NCI-H2107 treated with DMSO at 0.1 percent for 48 hours (cell line): ENCODE data around the gene GPSM1.
"Not testable (repeated sequence)": the region's sequence is repeated elsewhere in the genome, so short reads cannot be mapped to it uniquely, and the experiment has no call there.

ENCODE experiments used
- DNase-seq: peaks from one replicate; lab custom pipeline; 2025; ENCODE audit not compliant: unreplicated experiment; lab: John Stamatoyannopoulos, UW

GPSM1 gene

DNA sequence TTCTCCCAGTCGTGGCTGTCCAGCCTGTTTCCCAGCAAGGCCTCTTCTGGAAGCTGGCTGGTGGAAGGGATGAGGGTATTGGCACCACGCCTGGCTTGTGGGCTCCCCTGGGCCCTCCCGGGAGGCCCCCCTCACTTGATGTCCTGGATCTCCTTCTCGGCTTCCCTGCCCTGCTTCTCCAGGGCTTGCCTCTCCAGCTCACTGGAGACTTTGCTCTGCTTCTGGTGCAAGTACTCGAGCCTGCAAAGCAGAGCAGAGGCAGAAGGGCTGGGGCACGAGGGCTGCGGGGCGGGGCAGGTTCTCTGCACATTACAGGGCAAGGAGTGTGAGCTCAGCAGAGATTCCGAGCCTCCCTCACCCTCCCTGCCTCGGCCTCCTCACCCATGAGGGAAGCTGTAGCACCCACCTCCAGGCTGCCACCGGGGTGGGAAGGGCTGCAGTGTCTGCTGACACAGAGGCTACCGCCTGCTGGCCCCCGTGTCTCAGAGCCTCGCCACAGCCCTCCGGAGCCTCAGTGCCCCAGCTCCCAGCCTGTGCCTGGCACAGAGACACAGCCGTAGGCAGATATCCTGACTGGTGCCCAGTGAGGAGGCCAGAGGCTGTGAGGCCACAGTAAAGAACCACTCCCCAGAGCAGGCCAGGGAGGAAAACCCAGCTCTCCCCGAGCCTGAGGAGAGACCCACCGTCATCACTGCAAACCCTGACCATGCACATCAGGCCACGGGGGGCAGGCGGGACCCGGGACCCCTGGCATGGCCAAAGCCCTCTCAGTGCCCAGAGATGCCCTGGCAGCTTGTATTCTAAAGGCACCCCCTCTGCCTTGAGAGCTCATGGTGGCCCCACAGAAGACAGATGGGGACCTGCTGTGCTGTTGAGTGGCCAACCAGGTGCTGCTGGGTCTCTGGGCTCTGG lies 65.5 kb downstream of the GPSM1 start:
- DNase-seq: no peak

DNA sequence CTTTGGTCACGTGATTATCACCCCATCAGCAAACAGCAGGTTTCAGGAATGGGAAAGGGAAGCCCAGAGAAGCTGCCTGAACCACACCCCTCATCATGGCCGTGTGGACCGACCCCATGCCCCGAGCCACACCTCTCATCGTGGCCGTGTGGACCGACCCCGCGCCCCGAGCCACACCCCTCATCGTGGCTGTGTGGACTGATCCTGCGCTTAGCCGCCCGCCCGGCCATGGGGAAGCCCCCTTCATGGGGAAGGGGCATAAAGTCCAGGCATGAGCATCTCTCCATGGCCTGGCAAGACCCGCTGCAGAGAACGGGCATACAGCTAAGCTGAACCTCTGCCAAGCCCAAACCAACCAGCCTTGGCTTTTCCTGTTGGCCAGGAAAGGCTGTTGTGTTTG lies 66.2 kb downstream of the GPSM1 start:
- DNase-seq: no peak

DNA sequence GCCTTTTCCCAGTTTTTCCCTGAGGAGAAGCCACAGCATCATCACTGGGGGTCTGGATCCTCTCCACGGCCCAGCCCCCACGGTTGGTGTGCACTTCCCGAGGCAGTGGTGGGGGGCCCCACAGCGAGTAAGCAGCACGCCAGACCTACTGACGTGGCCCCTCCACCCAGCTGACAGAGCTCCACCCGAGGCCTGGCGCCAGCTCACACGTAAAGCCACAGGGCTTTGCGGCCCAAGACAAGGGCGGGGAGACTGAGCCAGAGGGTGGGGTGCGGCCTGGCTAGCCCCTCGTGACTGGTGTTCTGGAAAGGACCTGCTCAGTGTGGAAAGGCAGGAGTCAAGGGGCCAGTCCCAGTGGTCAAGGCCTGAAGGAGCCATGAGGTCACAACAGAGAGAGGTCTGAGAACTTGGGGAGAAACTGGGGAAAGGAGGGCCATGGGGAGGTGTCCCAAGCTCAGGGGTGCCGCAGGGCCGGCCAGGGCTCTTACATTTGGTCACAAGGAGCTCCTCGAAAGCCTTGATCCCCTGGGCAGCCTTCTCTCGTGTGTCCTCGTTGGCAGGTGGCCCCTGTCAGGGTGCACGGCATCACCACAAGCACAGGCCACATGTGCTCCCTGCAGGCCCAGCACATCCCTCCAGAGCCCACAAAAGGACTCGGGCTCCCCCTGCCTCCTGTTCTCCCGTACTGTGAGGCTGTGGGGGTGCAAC lies 67.1 kb downstream of the GPSM1 start:
- DNase-seq: no peak

GRCh38 chr9:136395020-136395340 lies 67.6 kb downstream of the GPSM1 start:
- DNase-seq: no peak

- DNase-seq: no peak
Measured at GRCh38 chr9:136395345-136396218, 68.2 kb downstream of the GPSM1 start.

DNA sequence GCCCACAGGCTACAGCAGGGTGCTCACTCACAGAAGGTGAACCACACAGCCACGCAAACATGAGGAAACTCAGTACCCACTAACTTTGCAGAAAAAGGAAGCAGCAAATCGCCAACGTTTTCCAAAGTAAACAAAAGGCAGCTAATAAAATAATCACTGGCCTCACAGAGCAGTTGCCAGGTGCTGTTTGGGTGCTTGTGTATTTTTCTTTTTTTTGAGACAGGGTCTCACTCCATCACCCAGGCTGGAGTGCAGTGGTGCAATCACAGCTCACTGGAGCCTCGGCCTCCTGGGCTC lies 68.8 kb downstream of the GPSM1 start:
- no peak for DNase-seq

GRCh38 chr9:136397643-136398042 lies 70.3 kb downstream of the GPSM1 start:
- DNase-seq: no peak

DNA sequence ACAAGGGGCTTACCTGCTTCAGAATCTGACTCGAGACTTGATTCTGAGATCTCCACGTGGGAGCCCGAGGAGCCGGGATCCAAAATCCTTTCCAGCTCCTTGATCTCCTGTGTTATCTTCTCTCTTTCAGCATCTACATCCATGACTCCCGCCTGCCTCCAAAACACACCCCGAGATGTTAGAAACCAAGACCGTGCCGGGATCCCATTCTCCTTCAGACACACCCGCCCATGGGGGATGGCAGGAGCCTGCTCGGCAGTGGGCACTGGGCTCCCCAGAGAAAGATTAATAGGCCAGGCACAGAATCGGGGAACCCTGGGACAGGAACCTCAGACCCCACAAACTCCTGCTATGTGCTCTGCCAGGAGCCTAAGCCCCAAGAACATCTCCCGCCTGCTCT lies 70.9 kb downstream of the GPSM1 start:
- no peak for DNase-seq

DNA sequence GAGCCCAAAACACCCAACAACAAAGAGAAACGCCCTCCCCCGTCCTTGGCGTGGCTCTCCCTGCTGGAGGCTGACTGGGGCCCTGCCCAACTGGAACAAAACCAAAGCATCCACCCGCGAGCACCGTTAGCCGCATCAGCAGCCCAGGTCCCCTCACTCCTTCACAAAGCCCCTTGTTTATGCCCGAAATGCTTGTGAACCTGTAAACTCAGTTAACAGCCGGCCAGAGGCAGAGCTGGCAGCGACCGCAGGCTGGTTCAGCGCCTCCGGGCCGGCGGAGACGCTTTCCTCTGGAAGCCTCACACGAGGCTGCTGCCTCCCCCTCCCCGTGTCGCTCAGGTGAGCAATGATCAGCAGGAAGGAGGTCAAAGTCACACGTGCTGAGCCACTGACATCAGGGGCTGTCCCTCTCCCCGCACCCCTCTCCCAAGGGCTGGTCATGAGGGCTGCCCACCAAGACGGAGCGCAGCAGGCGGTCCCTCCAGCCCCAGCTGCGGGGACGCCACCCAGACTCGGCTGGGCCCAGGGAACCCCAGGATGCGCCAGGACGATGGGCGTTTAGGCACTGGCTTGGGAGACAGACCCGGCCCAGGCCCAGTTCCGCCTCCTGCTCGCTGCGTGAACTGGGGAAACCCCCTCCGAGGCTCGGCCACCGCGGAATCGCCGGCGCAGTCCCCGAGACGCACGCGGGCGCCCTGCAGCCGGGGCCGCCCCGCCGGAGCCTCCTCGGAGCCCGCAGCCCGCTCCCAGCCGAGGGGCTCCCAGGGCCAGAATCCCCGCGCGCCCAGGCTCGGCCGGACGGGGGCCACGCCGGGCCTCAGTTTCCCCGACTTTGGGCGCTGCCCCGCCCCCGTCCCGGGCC lies 72.1 kb downstream of the GPSM1 start:
- peak; percentile 3 for DNase-seq

DNA sequence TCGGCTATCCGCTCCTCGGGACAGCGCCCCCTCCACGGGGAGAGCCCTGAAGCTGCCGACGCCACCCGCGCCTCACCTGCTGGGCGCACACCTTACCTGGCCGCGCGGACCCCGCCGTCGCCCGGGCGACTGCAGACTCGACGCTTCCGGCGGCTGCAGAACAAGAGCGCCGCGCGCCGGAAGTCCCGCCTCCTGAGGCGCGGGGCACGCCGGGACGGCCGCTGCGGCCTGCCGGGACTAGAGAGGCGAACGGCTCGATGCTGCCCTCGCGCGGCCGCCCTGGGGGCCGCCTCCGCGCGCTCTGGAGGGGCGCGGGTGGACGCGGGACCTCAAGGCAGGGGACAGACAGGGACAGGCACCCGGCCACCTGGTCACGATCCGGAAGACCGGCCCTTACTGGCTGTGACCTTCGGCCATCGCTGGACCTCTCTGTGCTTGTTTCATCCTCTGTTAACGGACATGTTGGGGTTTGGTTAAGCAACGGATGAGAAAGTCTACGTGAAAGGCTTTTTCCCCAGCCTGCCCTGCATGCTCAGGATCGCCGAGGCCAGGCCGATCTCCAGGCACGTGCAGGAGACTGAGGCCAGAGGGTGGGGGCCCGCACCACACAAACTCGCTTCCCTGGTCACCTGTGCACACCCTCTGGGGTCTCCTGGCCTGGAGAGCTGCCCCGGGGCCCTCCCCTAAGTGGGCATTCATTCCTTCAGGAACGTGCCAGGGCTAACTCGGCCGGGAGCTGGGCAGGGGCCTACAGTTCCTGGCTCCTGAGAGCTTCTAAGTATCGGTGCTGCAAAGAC lies 72.9 kb downstream of the GPSM1 start, which contains the start of gene SNAPC4:
SNAPC4 (minus strand) TSS at position 133 of the 797 bp plus-strand sequence. CDS start 1,742 bp downstream, outside the sequence.
- DNase-seq: peak; percentile 67

- no peak for DNase-seq
Measured at GRCh38 chr9:136401173-136401922, 74.0 kb downstream of the GPSM1 start.

DNA sequence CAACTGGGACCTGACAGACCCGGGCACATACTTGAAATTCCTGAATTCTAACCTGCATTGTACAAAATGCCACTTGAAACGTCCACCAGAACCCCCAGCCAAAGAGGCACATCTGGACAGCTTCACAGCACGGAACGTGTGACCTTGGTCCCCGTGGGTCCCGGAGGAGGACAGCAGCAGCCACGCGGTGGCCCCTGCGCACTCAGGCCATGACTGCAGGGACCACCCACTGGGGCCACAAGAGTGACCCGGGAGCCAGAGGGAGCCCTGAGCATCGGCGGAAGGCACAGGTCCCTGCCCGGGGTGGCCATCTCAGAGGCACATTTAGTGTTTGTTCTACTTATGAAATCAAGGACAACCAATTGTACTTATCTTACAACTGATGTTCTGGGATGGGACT lies 74.7 kb downstream of the GPSM1 start:
- no peak for DNase-seq

- no peak for DNase-seq
Measured at GRCh38 chr9:136403538-136403914, 76.2 kb downstream of the GPSM1 start.

GRCh38 chr9:136403915-136404800 lies 76.8 kb downstream of the GPSM1 start:
- no peak for DNase-seq

DNA sequence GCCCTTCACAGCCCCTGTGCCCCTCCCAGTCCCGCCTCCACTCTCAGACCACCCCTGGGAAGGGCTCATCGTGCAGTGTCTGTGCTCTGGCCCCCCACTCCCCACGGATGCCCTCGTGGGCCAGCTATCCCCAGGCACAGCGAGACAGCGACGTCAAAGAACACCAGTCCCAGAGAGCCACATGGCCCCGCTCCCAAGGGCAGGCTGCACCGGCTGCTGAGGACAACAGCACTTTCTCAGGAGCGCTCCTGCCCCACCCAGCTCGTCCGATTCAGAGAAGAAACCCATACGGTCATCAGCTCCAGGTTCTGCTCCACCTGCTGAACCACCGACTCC lies 77.4 kb downstream of the GPSM1 start:
- DNase-seq: no peak

DNA sequence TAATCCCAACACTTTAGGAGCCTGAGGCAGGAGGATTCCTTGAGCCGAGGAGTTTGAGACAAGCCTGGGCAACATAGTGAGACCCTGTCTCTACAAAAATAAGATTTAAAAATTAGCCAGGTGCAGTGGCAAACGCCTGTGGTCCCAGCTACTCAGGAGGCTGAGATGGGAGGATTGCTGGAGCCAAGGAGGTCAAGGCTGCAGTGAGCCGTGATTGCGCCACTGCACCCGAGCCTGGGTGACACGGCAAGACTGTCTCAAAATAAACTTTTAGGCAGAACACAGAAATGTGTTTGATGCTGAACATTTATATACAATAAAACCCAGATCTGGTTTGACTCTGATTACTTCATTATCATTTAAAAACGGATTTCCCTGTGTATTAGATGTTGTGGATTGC lies 78.1 kb downstream of the GPSM1 start:
- DNase-seq: no peak

DNA sequence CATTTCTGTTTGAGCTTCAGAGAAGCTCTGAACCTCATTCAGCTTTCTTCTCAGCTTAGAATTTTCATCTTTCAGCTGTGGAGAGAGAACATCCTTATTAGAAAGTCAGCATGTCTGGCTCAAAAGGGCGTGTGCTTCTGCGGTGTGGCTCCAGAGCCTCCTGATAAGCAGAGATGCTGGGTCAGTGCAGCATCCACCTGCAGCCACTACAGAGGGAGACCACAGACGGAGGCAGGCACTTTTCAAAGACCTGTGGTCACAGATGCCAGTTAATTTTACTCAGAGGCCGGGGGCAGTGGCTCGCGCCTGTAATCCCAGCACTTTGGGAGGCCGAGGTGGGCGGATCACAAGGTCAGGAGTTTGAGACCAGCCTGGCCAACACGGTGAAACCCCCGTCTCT lies 78.6 kb downstream of the GPSM1 start:
- not testable (repeated sequence) for DNase-seq

GRCh38 chr9:136407061-136407460 lies 79.7 kb downstream of the GPSM1 start:
- not testable (repeated sequence) for DNase-seq
